H1 (cell line): ENCODE measurements around the gene ARHGAP26. TPM values are rescaled to one million over a fixed set of nuclear protein-coding genes. Genes with fewer than 3 reads are reported as not detected.

Experiments
- CTCF ChIA-PET: fragments of 300-600 bp; sonication (Branson Sonifier 250); formaldehyde crosslinking; loops from one replicate; lab custom pipeline; 2021; ENCODE audit not compliant: partially characterized antibody; lab: Charles Lee
- POLR2A ChIA-PET: fragments of 300-600 bp; sonication (Branson Sonifier 250); formaldehyde crosslinking; loops from one replicate; lab custom pipeline; 2021; ENCODE audit warnings: inconsistent platforms; ENCODE audit not compliant: partially characterized antibody; lab: Charles Lee
- DNase-seq, 2 experiments: peaks; one replicate each; pipeline versions ENCODE4 v3.0.0 to v3.0.0-alpha.2; 2010 to 2022; ENCODE audit warnings: low spot score in 2 of 2, low read depth in 1 of 2, mixed read lengths in 1 of 2
- FAIRE-seq: peaks from 2 replicates; lab custom pipeline; 2011; peaks lifted over from hg19 to GRCh38; lab: Jason Lieb, UNC
- H2AFZ ChIP-seq: 2 replicates; pipeline ENCODE4 v1.8.1; 2012; ENCODE audit warnings: low read length, inconsistent platforms
- H2AK5ac ChIP-seq: 2 replicates; pipeline ENCODE4 v1.6.1; 2013; ENCODE audit warnings: low read depth, low read length
- H2BK120ac ChIP-seq: replicated peaks from 2 replicates; pipeline ENCODE3; 2013; ENCODE audit warnings: low read depth, low read length, inconsistent platforms
- H2BK12ac ChIP-seq: 2 replicates; pipeline ENCODE4 v1.6.1; 2013; ENCODE audit warnings: low read depth, low read length
- H2BK15ac ChIP-seq: 2 replicates; pipeline ENCODE4 v1.6.1; 2013; ENCODE audit warnings: low read length
- H2BK20ac ChIP-seq: 2 replicates; pipeline ENCODE4 v1.6.1; 2013; ENCODE audit warnings: low read length
- H2BK5ac ChIP-seq: 2 replicates; pipeline ENCODE4 v1.6.1; 2013; ENCODE audit warnings: low read depth, low read length
- H3K14ac ChIP-seq: 2 replicates; pipeline ENCODE4 v1.6.1; 2013; ENCODE audit warnings: inconsistent platforms; ENCODE audit not compliant: insufficient read length
- H3K18ac ChIP-seq: 2 replicates; pipeline ENCODE4 v1.6.1; 2013; ENCODE audit warnings: low read length; ENCODE audit errors: extremely low read depth
- H3K23ac ChIP-seq: 2 replicates; pipeline ENCODE4 v1.6.1; 2013; ENCODE audit warnings: inconsistent platforms; ENCODE audit not compliant: insufficient read length
- H3K23me2 ChIP-seq: 2 replicates; pipeline ENCODE4 v1.6.1; 2013; ENCODE audit warnings: low read depth, low read length
- H3K27ac ChIP-seq: 2 replicates; pipeline ENCODE4 v1.6.1; 2011; ENCODE audit warnings: low read depth, low read length, inconsistent platforms
- H3K27me3 ChIP-seq, 4 experiments: replicated peaks in 1 of 4; 1 replicate in 1 of 4; 2 replicates in 3 of 4; pipeline versions ENCODE4 v1.6.1 to v1.8.1; 2011 to 2013; ENCODE audit warnings: low read length in 3 of 4, mild to moderate bottlenecking in 3 of 4, inconsistent platforms in 2 of 4, mixed read lengths in 2 of 4, moderate library complexity in 1 of 4; ENCODE audit not compliant: control insufficient read depth in 3 of 4, insufficient read depth in 3 of 4; ENCODE audit errors: extremely low read depth in 1 of 4
- H3K36me3 ChIP-seq, 4 experiments: 2 replicates each; pipeline versions ENCODE4 v1.6.1 to v1.8.1; 2011 to 2013; ENCODE audit warnings: mild to moderate bottlenecking in 4 of 4, low read length in 3 of 4, moderate library complexity in 2 of 4, control low read depth in 1 of 4, inconsistent platforms in 1 of 4; ENCODE audit not compliant: insufficient read depth in 4 of 4, control insufficient read depth in 2 of 4
- H3K4ac ChIP-seq: replicated peaks from 2 replicates; pipeline ENCODE3; 2013; ENCODE audit warnings: low read length, low read depth, mixed read lengths, inconsistent platforms; ENCODE audit not compliant: insufficient read length
- H3K4me1 ChIP-seq, 4 experiments: replicated peaks in 1 of 4; 1 replicate in 1 of 4; 2 replicates in 3 of 4; pipeline versions ENCODE4 v1.6.1 to v1.8.1; 2011 to 2013; ENCODE audit warnings: low read length in 3 of 4, inconsistent platforms in 2 of 4, mixed read lengths in 1 of 4; ENCODE audit not compliant: insufficient read depth in 4 of 4, control insufficient read depth in 3 of 4
- H3K4me2 ChIP-seq, 2 experiments: 2 replicates each; pipeline versions ENCODE4 v1.6.1 to v1.8.1; 2011 to 2013; ENCODE audit warnings: low read depth in 2 of 2, low read length in 2 of 2, control low read depth in 1 of 2, inconsistent platforms in 1 of 2, mild to moderate bottlenecking in 1 of 2; ENCODE audit not compliant: insufficient read depth in 1 of 2
- H3K4me3 ChIP-seq, 4 experiments: fragments of 200-600, 300-600 bp in 1 of 4; sonication (generic), shearing (Covaris generic), sonication (Bioruptor Twin) in 1 of 4; 2 replicates each; pipeline versions ENCODE4 v1.5.1 to v1.8.1; 2011 to 2016; ENCODE audit warnings: low read length in 4 of 4, low read depth in 3 of 4, control low read depth in 2 of 4, inconsistent platforms in 2 of 4, mild to moderate bottlenecking in 2 of 4, mixed read lengths in 1 of 4, moderate library complexity in 1 of 4; ENCODE audit not compliant: insufficient read depth in 2 of 4; ENCODE audit errors: extremely low read depth in 1 of 4
- H3K56ac ChIP-seq: replicated peaks from 2 replicates; pipeline ENCODE3; 2013; ENCODE audit warnings: low read depth, mild to moderate bottlenecking, mixed read lengths, low read length, inconsistent platforms; ENCODE audit not compliant: insufficient read length
- H3K79me1 ChIP-seq: 2 replicates; pipeline ENCODE4 v1.6.1; 2013; ENCODE audit warnings: low read depth, low read length, control low read depth
- H3K79me2 ChIP-seq, 2 experiments: 2 replicates each; pipeline versions ENCODE4 v1.6.1 to v1.8.1; 2012 to 2013; ENCODE audit warnings: low read length in 2 of 2, mild to moderate bottlenecking in 2 of 2, inconsistent platforms in 1 of 2; ENCODE audit not compliant: insufficient read depth in 2 of 2, control insufficient read depth in 1 of 2
- H3K9ac ChIP-seq, 4 experiments: replicated peaks in 1 of 4; 1 replicate in 1 of 4; 2 replicates in 3 of 4; pipeline versions ENCODE4 v1.6.1 to v1.8.1; 2011 to 2013; ENCODE audit warnings: low read depth in 3 of 4, low read length in 3 of 4, control low read depth in 2 of 4, mild to moderate bottlenecking in 2 of 4, moderate library complexity in 2 of 4, inconsistent platforms in 1 of 4; ENCODE audit errors: extremely low read depth in 1 of 4
- H3K9me3 ChIP-seq, 2 experiments: 2 replicates each; pipeline versions ENCODE4 v1.6.1 to v1.8.1; 2012 to 2013; ENCODE audit warnings: mild to moderate bottlenecking in 2 of 2, moderate library complexity in 2 of 2, control low read depth in 1 of 2, inconsistent platforms in 1 of 2, low read depth in 1 of 2, low read length in 1 of 2, mixed read lengths in 1 of 2; ENCODE audit not compliant: insufficient read depth in 2 of 2
- H4K20me1 ChIP-seq, 2 experiments: replicated peaks in 1 of 2; 2 replicates each; pipeline versions ENCODE3 to v1.8.1; 2011 to 2013; ENCODE audit warnings: inconsistent platforms in 2 of 2, low read length in 2 of 2, mild to moderate bottlenecking in 1 of 2; ENCODE audit not compliant: insufficient read depth in 2 of 2, control insufficient read depth in 1 of 2
- H4K5ac ChIP-seq: 2 replicates; pipeline ENCODE4 v1.6.1; 2013; ENCODE audit warnings: low read length, low read depth, mixed read lengths, inconsistent platforms; ENCODE audit not compliant: insufficient read length
- H4K8ac ChIP-seq: 2 replicates; pipeline ENCODE4 v1.8.0; 2013; ENCODE audit warnings: mild to moderate bottlenecking, moderate library complexity, low read length, inconsistent platforms; ENCODE audit not compliant: insufficient read depth; ENCODE audit errors: extremely low read depth
- H4K91ac ChIP-seq: replicated peaks from 2 replicates; pipeline ENCODE3; 2013; ENCODE audit warnings: low read length, mixed read lengths, inconsistent platforms; ENCODE audit not compliant: insufficient read length
- CEBPB ChIP-seq: IDR thresholded peaks from 2 replicates; pipeline ENCODE4 v1.6.1; 2012; ENCODE audit warnings: low read depth, low read length
- SAP30 ChIP-seq: fragments of 300-600 bp; sonication (generic); IDR thresholded peaks from 2 replicates; pipeline ENCODE4 v1.7.1; 2012; ENCODE audit warnings: low read length, moderate library complexity, mild to moderate bottlenecking, inconsistent platforms; ENCODE audit not compliant: insufficient read depth, insufficient replicate concordance
- SIRT6 ChIP-seq: IDR thresholded peaks from one replicate; pipeline ENCODE4 v1.7.1; 2012; ENCODE audit warnings: low read length, inconsistent platforms
- TAF1 ChIP-seq: IDR thresholded peaks from 2 replicates; pipeline ENCODE4 v1.6.1; 2011; ENCODE audit warnings: mild to moderate bottlenecking, low read depth, low read length
- WGBS, 2 experiments: shearing (Covaris generic) in 1 of 2; methylation state at CpG; one replicate each; pipeline versions ENCODE4 v1.1.6 to v1.1.7; 2013 to 2015; ENCODE audit warnings: low lambda C conversion rate in 2 of 2, mixed read lengths in 2 of 2, inconsistent platforms in 1 of 2, low coverage in 1 of 2, missing lambda C conversion rate in 1 of 2; ENCODE audit not compliant: insufficient replicate concordance in 2 of 2, insufficient coverage in 1 of 2, insufficient read length in 1 of 2; ENCODE audit errors: extremely low coverage in 1 of 2, missing lambda C conversion rate in 1 of 2; 5-methylcytosine and 5-hydroxymethylcytosine counted together
- polyA plus RNA-seq, 7 experiments: library from polyadenylated mRNA; depleted of rRNA in 3 of 7; stranded (reverse) in 5 of 7; unstranded in 2 of 7; fragments of >200 nt in 5 of 7; fragments of 200-250 nt in 2 of 7; gene quantifications; 1 replicate in 5 of 7; 2 replicates in 1 of 7; 4 replicates in 1 of 7; pipeline versions ENCODE4 v1.2.1 to v1.2.3, GENCODE V29; 2011 to 2013; ENCODE audit warnings: missing spikeins in 2 of 7, mixed read lengths in 2 of 7
- total RNA-seq: library from RNA; stranded (reverse); fragmentation: NEBNext Ultra II Directional; extraction: Animal tissue kit (Norgen Biotek cat#: 25700); gene quantifications from 2 replicates; pipeline ENCODE4 v1.2.1, GENCODE V29; 2021

ARHGAP26 gene
- total and polyA plus RNA-seq, 2 of the 8 experiments (the other 6 are each of a cell fraction or from before 2014, with no cell fraction given), result 7.1 to 24.8 TPM

DNA sequence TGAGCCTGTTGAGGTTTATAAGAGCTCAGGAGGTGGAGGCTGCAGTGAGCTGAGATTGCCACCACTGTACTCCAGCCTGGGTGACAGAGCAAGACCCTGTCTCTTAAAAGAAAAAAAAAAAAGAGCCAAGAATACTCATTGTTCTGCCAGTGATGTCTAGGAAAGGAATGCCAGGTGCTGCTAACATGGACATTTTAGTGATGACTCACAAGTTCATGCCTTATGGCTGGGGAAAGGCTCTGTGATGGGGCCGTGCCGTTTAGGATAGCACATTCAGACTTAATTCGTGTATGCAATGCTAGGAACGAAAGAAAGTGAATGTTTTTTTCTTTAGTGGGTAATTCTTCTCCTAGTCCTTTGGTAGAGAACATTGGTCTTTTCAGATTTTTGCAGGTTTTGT is 134.2 kb downstream of the ARHGAP26 start:
- POLR2A ChIA-PET, result no interaction called here
- H4K5ac ChIP-seq, result no peak overlapping the region
- H3K14ac ChIP-seq, result no peak overlapping the region
- CTCF ChIA-PET, result interaction anchor here (0.7 to 4.9 kb wide), 4 partner anchors 11 to 1229 kb away, joined by 3 to 24 read pairs (median 4); no protein-coding TSS in a partner anchor
- no peak overlapping the region for H4K91ac ChIP-seq
- no peak overlapping the region for H3K27ac ChIP-seq
- no peaks in the 10 kb centered on the region for H3K27me3 ChIP-seq
- H3K36me3 ChIP-seq, result peaks cover 0 to 17% (median 8%) of the 10 kb centered on the region in 4 experiments; a peak in 4 of 8 replicates
- no peak overlapping the region for H3K4me2 ChIP-seq
- H2BK120ac ChIP-seq, result no peak overlapping the region
- 94% methylated on average over 4 of the region's 4 CpGs; no CpG with 5 or more reads in 1 of the 2 experiments for WGBS, 2 experiments
- no peak overlapping the region for H2AK5ac ChIP-seq
- H2BK20ac ChIP-seq, result no peak overlapping the region
- no peak overlapping the region for H4K8ac ChIP-seq
- no peak for DNase-seq
- H3K23ac ChIP-seq, result no peak overlapping the region
- no peak overlapping the region for H3K9ac ChIP-seq
- H3K4me1 ChIP-seq, result peaks cover 0 to 13% (median 5%) of the 10 kb centered on the region in 4 experiments; a peak in 3 of 7 replicates
- H4K20me1 ChIP-seq, result no peaks in the 10 kb centered on the region
- no peak overlapping the region for H2BK15ac ChIP-seq
- no peak overlapping the region for H3K4me3 ChIP-seq
- no peak overlapping the region for H3K18ac ChIP-seq
- H2BK12ac ChIP-seq, result no peak overlapping the region
- FAIRE-seq, result no peak
- no peak overlapping the region for H3K4ac ChIP-seq
- H3K79me1 ChIP-seq, result no peaks in the 10 kb centered on the region; the same call in 1 of the 2 replicates
- H2AFZ ChIP-seq, result no peak overlapping the region
- H3K79me2 ChIP-seq, result no peaks in the 10 kb centered on the region; a peak in 1 of 4 replicates
- H3K56ac ChIP-seq, result no peak overlapping the region
- H3K9me3 ChIP-seq, result no peaks in the 10 kb centered on the region
- no peaks in the 10 kb centered on the region for H3K23me2 ChIP-seq
- no peak overlapping the region for H2BK5ac ChIP-seq
- no peak for TF ChIP-seq TAF1
- TF ChIP-seq CEBPB, result no peak
- no peak for TF ChIP-seq SIRT6
- no peak for TF ChIP-seq SAP30
